Measurements from ENCODE around the gene FBN1. TPM values are rescaled to one million over a fixed set of nuclear protein-coding genes. Genes with fewer than 3 reads are reported as not detected.

Gene FBN1
- total and polyA plus RNA-seq, 10 of the 15 experiments (the other 5 are each of a cell fraction or from before 2014, with no cell fraction given) = 2.2 to 15.3 (median 7.0) TPM

GRCh38 chr15:48554112-48554511, 91.4 kb downstream of the FBN1 start:
- Histone ChIP-seq H3K4me3 (no peak overlapping the region), H2AFZ (ENCODE audit: control insufficient read depth, low read depth, low read length) (no peak overlapping the region), H3K27ac (ENCODE audit: control insufficient read depth, insufficient read depth) (no peak overlapping the region), H3K9me3 (replicated peaks; ENCODE audit: control insufficient read depth, insufficient read depth, low read length) (no peaks in the 10 kb centered on the region), H3K79me2 (ENCODE audit: control insufficient read depth, insufficient read depth, low read length) (no peaks in the 10 kb centered on the region), H3K36me3 (ENCODE audit: control insufficient read depth in 2 of 2, insufficient read depth in 2 of 2, low read length in 1 of 2) (no peaks in the 10 kb centered on the region), H3K4me2 (ENCODE audit: control insufficient read depth, insufficient read depth) (no peak overlapping the region), H3K9ac (ENCODE audit: control insufficient read depth, insufficient read depth, low read length) (no peak overlapping the region), H3K27me3 (replicated peaks in 1 of 2; ENCODE audit: control insufficient read depth in 2 of 2, insufficient read depth in 2 of 2, low read length in 1 of 2) (no peaks in the 10 kb centered on the region), H3K4me1 (ENCODE audit: control insufficient read depth, insufficient read depth, low read length) (no peaks in the 10 kb centered on the region), H4K20me1 (ENCODE audit: control insufficient read depth, insufficient read depth) (no peaks in the 10 kb centered on the region)
- intact Hi-C loops (cut with micrococcal nuclease; ENCODE audit: unreplicated experiment) = no loop called here
- in situ Hi-C loops (cut with MboI) = no loop called here
- 85% methylated on average over 5 of the region's 5 CpGs for WGBS (ENCODE audit: insufficient coverage, insufficient replicate concordance, low lambda C conversion rate, missing lambda C conversion rate)
- RAD21 ChIA-PET (ENCODE audit: unreplicated experiment) = interaction anchor here (1.5 kb wide), 1 partner anchor 12 kb away, joined by 3 read pairs; no protein-coding TSS in a partner anchor
- POLR2A ChIA-PET = no interaction called here
- no TSS peak for BruUV-seq (replicated peaks)
- SMC1A ChIA-PET (ENCODE audit: uncharacterized antibody, unreplicated experiment) = interaction anchor here (1.0 kb wide), 1 partner anchor 34 kb away, joined by 3 read pairs; no protein-coding TSS in a partner anchor
- ATAC-seq (no peak), FAIRE-seq (no peak), DNase-seq (ENCODE audit: low read depth, low spot score) (no peak)
- CTCF ChIA-PET = interaction anchor here (1.8 kb wide), 1 partner anchor 11 kb away, joined by 5 read pairs; no protein-coding TSS in a partner anchor
- TF ChIP-seq NFYB (IDR thresholded peaks at IDR 0.05; ENCODE audit: insufficient read depth, low read depth, low read length) = no peak
- TF ChIP-seq MXI1 (IDR thresholded peaks at IDR 0.05; ENCODE audit: low read depth, low read length) = no peak
- TF ChIP-seq, protein P1, sequence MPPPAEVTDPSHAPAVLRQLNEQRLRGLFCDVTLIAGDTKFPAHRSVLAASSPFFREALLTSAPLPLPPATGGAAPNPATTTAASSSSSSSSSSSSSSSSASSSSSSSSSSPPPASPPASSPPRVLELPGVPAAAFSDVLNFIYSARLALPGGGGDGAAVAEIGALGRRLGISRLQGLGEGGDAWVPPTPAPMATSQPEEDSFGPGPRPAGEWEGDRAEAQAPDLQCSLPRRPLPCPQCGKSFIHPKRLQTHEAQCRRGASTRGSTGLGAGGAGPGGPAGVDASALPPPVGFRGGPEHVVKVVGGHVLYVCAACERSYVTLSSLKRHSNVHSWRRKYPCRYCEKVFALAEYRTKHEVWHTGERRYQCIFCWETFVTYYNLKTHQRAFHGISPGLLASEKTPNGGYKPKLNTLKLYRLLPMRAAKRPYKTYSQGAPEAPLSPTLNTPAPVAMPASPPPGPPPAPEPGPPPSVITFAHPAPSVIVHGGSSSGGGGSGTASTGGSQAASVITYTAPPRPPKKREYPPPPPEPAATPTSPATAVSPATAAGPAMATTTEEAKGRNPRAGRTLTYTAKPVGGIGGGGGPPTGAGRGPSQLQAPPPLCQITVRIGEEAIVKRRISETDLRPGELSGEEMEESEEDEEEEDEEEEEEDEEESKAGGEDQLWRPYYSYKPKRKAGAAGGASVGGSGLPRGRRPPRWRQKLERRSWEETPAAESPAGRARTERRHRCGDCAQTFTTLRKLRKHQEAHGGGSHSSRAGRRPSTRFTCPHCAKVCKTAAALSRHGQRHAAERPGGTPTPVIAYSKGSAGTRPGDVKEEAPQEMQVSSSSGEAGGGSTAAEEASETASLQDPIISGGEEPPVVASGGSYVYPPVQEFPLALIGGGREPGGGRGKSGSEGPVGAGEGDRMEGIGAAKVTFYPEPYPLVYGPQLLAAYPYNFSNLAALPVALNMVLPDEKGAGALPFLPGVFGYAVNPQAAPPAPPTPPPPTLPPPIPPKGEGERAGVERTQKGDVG (CRISPR knock-in tag; IDR thresholded peaks at IDR 0.05) = no peak
- TF ChIP-seq NR2F1 (conservative IDR thresholded peaks at IDR 0.05) = no peak
- TF ChIP-seq SIX5 (IDR thresholded peaks at IDR 0.05; ENCODE audit: low read depth, low read length, severe bottlenecking) = no peak
- TF ChIP-seq TCF12 (IDR thresholded peaks at IDR 0.05; ENCODE audit: low read depth, low read length) = no peak
- TF ChIP-seq, protein P2, sequence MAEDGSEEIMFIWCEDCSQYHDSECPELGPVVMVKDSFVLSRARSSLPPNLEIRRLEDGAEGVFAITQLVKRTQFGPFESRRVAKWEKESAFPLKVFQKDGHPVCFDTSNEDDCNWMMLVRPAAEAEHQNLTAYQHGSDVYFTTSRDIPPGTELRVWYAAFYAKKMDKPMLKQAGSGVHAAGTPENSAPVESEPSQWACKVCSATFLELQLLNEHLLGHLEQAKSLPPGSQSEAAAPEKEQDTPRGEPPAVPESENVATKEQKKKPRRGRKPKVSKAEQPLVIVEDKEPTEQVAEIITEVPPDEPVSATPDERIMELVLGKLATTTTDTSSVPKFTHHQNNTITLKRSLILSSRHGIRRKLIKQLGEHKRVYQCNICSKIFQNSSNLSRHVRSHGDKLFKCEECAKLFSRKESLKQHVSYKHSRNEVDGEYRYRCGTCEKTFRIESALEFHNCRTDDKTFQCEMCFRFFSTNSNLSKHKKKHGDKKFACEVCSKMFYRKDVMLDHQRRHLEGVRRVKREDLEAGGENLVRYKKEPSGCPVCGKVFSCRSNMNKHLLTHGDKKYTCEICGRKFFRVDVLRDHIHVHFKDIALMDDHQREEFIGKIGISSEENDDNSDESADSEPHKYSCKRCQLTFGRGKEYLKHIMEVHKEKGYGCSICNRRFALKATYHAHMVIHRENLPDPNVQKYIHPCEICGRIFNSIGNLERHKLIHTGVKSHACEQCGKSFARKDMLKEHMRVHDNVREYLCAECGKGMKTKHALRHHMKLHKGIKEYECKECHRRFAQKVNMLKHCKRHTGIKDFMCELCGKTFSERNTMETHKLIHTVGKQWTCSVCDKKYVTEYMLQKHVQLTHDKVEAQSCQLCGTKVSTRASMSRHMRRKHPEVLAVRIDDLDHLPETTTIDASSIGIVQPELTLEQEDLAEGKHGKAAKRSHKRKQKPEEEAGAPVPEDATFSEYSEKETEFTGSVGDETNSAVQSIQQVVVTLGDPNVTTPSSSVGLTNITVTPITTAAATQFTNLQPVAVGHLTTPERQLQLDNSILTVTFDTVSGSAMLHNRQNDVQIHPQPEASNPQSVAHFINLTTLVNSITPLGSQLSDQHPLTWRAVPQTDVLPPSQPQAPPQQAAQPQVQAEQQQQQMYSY (CRISPR knock-in tag; IDR thresholded peaks at IDR 0.05) = no peak
- TF ChIP-seq EZH2 (IDR thresholded peaks at IDR 0.05; ENCODE audit: borderline replicate concordance, control insufficient read depth, low read depth, low read length) = no peak
- no peak for TF ChIP-seq SMAD1 (IDR thresholded peaks at IDR 0.05; ENCODE audit: low read depth, partially characterized antibody)
- no peak for TF ChIP-seq IRF3 (IDR thresholded peaks at IDR 0.05)
- TF ChIP-seq, protein P3, sequence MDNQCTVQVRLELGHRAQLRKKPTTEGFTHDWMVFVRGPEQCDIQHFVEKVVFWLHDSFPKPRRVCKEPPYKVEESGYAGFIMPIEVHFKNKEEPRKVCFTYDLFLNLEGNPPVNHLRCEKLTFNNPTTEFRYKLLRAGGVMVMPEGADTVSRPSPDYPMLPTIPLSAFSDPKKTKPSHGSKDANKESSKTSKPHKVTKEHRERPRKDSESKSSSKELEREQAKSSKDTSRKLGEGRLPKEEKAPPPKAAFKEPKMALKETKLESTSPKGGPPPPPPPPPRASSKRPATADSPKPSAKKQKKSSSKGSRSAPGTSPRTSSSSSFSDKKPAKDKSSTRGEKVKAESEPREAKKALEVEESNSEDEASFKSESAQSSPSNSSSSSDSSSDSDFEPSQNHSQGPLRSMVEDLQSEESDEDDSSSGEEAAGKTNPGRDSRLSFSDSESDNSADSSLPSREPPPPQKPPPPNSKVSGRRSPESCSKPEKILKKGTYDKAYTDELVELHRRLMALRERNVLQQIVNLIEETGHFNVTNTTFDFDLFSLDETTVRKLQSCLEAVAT (IDR thresholded peaks at IDR 0.05) = no peak
- no peak for TF ChIP-seq SKIL (IDR thresholded peaks at IDR 0.05; ENCODE audit: low read depth, poor library complexity, severe bottlenecking)
